HG02870 (cell line): Measurements from ENCODE around the gene DENND10.
"Not testable (repeated sequence)": the region's sequence is repeated elsewhere in the genome, so short reads cannot be mapped to it uniquely, and the experiment has no call there.

Source experiments
- ATAC-seq: cut with Tn5 transposase; IDR thresholded peaks from one replicate; pipeline ENCODE4 v1.9.1; 2021; ENCODE audit warnings: mild to moderate bottlenecking, moderate library complexity; ENCODE audit not compliant: unreplicated experiment

The DENND10 gene

DNA sequence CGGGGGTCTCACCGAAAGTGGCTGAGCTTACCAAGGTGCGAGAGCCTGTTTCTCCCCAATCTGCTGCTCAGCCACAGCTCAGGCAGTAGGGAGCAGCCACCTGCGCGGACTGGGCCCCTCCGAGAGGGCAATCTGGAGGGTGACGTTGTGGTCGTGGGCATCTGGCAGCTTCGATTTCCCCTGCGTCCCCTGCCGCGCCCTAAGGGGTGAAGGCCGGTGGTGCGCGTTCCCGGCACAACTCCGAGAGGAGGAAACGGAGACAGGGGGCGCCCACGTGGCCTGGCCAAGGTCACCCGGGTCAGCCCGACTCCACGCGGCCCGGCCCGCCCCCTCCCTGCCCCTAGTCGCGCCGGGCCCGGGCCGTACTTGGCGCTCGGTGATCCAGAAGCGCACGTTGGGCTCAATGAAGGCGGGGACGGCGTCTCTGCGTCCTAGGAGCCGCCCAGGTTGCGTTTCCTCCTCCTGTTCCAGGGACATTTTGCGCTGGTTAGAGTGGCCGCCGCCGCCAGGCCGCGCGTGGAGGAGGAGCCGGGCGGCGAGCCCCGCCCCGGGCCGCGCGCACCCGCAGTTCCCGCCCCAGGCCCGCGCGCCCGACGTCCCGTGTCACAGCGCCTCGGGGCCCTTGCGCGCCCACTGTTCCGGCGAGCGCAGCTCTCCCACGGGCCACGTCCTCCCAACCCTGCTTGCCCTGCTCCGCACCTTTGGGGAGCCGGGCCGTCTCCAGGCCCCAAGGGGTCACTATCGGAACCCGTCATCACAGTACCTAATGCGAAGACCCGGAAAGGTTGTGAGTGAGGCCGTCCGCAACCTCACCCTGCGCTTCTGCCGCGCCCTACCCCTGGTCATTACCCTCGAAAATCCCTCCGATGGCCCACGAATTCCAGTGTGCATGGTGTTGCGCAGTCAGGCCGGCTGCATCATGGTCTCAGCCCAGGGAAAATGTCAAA is 61.5 kb downstream of the DENND10 start, which contains the start of gene SFXN4:
Gene SFXN4 (minus strand): TSS at position 544 of the 947 bp plus-strand sequence. CDS start 67 bp downstream, at position 477.
- ATAC-seq, result peak; percentile 80

DNA sequence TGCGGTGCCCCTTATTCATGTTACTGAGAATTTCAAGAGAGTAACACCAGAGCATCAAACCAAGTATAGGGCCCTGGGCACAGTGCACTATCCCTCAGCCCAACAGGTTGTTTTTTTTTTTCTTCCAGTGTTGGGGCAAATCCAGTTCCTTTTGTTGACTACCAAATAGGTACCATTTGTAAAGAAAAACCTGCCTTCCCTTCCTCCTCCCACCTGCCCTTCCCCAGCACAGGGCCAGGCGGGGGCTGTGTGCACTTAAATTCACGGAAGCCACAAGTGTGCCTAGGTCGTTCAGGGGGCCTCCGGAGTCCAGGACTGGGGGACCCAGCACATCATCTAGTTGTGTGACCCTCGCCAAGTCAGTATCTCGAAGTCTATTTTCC is 62.2 kb downstream of the DENND10 start:
- ATAC-seq, result peak; percentile 9

DNA sequence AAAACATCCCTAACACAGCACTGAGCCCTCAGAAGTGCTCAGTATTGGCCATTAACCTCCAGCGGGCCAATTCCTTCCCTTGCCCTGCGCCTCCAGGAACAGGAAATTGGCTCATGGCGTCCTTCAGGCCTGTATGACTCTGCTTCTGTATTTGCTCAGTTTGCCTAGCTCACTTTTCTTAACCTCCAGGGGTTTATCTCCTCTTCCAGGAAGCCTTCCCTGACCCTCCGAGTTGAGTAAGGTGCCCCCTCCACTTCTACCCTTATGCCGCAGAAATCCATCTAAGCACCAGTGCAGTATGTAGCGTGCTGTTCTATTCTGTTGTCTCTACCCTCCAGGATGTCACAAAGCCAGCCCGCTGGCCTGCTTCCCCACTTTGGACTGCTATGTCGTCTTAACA is 62.7 kb downstream of the DENND10 start:
- no peak for ATAC-seq

DNA sequence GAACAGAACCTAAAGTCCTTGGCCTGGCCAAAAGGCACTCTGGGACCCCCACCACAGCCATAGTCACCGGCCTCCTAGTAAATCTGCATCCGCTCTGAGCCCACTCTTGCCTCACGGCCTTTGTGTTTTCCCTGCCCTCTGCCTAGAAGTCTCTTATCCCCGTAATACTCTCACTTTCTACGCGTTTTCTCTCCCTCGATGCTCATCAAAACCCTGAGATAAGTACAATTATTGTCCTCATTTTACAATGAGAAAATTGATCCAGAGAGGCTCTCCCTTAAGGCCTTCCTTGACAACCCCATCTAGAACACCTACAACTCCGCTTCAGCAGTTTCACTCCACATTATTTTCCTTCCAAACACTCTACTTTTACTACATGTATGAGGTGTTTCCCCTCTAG is 63.1 kb downstream of the DENND10 start:
- ATAC-seq, result no peak

DNA sequence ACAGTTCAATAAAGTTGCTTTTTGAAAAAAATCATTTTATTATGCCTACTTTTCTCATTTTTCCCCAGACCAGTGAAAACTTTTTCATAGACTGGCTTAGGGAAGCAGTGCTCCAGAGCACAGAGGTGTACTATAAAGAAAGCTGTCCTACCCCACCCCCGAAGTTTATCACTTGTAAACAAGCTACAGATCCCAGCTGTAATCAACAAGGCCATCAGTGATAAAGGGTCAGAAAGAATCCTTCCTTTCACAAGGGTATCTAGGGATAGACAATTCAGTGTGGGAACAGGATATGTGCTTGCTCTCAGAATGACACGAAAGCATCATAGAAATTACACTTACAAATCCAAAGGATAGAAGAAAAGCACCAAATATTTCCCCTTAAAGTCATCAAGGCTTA is 70.2 kb downstream of the DENND10 start:
- no peak for ATAC-seq

DNA sequence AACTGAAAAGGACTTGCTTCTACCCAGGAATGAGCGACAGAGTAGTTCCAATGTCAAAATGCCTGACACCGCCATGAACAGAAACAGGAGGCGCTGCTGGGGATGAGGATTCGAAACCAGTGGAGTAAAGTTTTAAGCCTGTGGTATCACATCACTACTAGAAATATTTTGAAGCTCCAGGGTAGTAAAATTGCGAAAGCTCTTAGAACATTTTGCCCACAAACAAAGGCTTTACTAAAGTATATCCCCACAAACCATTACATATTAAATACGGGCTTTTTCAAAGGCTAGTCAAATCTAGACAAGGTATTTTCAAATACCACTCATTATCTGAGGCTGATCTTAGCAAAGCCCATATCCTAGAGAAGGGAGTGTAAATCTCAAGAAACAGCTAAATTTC is 72.3 kb downstream of the DENND10 start:
- peak; percentile 42 for ATAC-seq

DNA sequence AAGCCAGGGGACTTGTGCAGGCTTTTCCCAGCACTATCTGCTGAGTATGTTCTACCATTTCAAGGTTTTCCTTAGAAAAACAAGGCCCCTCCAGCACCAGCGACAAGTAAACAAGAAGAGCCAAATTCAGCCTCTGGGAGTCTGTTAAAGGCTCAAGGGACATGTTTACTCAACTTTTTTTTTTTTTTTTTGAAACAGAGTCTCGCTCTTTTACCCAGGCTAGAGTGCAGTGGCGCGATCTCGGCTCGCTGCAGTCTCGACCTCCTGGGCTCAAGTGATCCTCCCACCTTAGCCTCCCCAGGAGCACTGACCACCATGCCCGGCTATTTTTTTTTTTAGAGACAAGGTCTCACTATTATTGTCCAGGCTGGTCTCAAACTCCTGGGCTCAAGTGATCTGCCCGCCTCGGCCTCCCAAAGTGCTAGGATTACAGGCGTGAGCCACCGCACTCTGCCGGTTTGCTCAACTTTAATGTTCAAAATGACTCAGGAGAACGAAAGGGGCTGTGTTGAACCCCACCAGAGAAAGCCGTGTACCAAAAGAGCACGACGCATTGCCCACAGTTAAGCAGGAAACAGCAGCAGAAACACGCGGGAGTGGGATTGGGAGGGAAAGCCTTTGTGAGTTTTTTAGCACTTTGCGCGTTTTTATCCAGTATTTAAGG is 73.9 kb downstream of the DENND10 start:
- no peak for ATAC-seq

DNA sequence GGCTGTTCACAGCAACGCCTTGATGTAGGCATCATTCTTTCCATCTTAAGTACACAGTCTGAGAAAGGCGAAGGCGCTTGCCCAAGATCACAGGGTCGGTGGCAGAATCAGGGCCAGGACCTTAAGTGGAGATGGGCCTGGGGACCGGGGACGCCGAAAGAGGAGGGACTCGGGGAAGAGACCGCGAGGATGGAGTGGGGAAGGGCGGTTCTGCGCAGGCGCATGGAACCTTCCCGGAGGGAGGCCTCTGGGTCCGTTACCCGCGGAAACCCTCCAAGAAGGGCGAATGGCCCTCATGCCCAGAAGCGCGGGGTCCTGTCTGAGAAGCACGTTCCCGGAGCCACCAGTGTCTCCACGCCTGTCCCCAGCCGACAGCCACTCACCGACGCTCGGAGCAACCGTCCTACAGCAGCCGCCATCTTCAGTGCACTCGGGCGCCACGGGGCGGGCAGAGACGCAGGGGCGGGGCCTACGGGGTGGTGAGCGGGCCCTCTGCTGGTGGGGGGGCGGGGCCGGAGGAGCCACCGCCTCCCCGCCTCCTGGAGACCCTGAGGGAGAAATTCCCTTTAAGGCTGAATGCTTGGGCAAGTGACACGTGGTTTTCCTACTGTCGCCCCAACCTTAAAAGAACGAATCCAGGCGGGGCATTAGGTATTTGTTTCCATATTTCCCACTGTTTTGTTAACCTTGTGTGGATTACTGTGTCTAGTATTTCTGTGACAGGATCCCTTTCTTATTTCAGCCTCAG is 74.6 kb downstream of the DENND10 start, which contains the start of gene PRDX3:
Gene PRDX3 (minus strand): TSS at position 441 of the 748 bp plus-strand sequence. CDS start 22 bp downstream, at position 419.
- peak; percentile 75 for ATAC-seq

DNA sequence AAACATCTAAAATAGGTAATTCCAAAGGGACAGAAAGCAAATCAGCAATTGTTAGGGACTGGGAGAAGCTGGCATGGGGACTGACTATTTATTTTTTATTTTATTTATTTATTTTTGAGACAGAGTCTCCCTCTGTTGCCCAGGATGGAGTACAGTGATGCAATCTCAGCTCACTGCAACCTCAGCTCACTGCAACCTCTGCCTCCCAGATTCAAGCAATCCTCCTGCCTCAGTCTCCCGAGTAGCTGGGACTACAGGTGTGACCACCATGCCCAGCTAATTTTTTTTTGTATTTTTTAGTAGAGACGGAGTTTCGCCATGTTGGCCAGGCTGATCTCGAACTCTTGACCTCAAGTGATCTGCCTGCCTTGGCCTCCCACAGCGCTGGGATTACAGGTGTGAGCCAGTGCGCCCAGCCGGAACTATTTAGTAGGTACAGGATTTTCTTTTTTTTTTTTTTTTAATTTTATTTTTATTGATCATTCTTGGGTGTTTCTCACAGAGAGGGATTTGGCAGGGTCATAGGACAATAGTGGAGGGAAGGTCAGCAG is 77.0 kb downstream of the DENND10 start:
- not testable (repeated sequence) for ATAC-seq

DNA sequence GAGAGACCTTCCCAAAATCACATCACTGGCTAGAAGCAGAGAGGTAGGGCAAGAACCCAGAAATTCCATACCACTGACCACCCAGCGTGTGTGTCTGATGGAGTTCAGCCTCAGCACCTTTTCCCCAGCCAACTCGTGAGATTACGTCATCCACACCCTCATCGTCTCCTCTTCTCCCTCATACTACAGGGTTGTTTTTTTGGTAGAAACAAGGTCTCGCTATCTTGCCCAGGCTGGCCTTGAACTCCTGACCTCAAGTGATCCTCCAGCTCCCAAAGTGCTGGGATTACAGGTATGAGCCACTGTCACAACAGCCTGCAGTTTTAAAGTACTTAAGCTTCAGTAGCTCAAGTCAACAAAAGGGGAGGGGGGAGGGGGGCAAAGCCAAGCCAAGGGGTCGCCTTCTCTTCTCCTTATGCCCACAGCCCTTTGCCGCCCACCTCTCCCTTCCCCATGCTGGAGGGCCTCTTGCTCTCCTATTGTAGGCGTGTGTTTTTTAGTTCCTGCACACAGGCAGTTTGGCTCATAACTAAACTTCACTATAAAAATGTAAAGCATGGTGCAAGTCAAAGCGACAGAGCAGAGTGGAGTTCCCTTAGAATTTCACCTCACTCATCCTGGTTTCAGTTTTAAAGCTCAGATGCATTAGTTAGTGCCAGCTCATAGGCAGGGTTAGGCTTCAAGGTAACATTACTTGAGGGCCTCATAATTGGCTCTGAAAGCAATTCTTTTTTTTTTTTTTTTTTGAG is 79.9 kb downstream of the DENND10 start:
- no peak for ATAC-seq
